Measurements from ENCODE around the gene SIL1.

The SIL1 gene

GRCh38 chr5:138953387-138954256 is 244.5 kb downstream of the SIL1 start:
- DNase-seq: peak; percentile 20

DNA sequence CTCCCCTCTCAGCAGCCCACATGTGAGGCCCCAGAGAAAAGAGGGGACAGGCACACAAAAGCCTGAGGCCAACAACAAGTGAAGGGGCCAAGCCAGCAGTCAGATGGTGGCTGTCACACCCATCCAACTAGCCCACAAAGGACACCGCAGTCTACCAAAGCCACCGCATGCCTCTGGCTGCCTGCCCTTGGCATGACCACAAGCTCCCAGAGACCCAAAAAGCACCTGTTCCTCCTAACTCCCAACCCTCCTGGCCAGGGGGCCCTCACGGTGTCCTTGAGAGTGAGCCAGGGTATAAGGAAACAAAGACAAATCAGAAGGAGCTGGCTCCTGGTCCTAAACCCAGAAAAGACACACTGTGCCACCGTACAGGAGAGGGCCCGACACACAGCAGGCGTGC is 245.2 kb downstream of the SIL1 start:
- DNase-seq: no peak

- DNase-seq: no peak
Measured at GRCh38 chr5:138951986-138952735, 246.0 kb downstream of the SIL1 start.

- DNase-seq: no peak
Measured at GRCh38 chr5:138951091-138951985, 246.8 kb downstream of the SIL1 start.

- DNase-seq: no peak
Measured at GRCh38 chr5:138950421-138951031, 247.6 kb downstream of the SIL1 start.

GRCh38 chr5:138949988-138950387 is 248.2 kb downstream of the SIL1 start:
- DNase-seq: no peak

DNA sequence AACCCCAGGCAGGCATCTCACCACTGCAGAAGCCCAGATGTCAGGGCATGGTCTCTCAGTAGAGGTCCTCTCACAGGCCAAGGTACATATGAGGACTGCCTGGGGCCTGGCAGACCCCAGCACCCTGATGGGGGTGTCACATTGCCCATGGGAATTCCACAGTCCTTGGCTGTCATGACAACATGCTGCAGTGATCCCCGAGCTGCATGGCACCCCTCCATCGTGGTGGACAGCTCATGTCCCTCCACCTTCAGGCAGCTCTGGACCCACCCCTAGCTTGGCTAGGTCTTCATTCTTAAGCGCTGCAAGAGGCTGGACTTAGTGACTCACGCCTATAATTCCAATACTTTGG is 249.0 kb downstream of the SIL1 start:
- DNase-seq: no peak

GRCh38 chr5:138948471-138949222 is 249.5 kb downstream of the SIL1 start:
- DNase-seq: no peak

DNA sequence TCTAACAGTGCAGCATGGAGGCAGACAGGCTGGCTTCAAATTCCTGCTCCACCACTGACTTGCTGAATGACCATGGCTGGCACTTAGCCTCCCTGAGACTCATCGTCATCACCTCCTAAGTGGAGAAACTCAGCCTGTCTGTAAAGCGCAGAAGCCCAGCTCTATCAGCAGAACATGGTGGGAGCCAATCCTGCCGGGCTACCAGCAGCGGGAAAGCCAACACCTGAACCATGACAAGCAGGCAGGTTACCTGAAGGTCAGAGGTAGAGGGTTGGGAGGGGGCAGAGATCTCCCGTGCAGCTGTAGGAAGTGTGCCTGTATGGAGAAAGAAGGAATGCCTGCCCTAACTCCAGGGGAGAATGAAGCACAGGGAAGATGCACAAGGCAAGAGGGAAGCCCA is 250.4 kb downstream of the SIL1 start:
- no peak for DNase-seq

- no peak for DNase-seq
Measured at GRCh38 chr5:138946831-138947560, 251.2 kb downstream of the SIL1 start.

GRCh38 chr5:138946241-138946623 is 251.9 kb downstream of the SIL1 start:
- DNase-seq: no peak

DNA sequence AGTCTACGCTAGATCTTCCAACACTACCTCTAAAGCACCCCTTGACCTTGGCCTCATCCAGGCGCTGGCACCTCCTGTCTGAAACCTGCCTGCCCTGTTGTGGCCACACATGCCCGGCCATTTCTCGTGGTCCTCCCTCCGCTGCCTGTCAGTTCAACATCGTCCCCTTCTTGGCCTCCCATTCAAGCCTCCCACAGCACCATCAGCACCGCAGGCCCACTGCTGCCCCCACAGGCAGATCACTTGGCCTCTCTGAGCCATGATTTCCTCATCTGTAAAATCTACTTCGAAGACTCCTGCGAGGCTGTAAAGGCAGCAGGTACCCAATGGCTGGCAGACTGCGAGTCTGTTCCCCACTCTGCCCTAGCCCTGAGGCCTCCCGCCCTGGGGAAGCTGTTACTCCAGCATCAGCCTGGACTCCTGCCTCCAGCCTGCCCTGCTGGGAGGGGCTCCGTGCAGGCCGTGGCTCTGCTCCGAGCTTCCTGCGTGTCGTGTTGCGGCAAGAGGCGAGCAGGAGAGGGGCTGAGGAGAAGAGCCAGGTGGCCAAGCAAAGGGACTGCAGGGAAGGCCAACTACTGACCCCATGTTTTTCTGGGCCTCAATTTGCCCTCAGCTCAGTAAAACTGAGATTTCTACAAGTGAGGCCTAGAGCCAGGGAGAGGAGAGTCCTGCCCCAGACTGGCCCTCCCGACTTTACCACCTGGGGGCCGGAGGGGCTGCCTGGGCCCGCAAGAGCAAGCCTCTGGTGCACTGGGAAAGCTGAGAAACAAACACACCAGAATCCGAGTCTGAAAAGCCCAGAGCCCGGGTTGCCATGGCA is 252.5 kb downstream of the SIL1 start:
- no peak for DNase-seq

DNA sequence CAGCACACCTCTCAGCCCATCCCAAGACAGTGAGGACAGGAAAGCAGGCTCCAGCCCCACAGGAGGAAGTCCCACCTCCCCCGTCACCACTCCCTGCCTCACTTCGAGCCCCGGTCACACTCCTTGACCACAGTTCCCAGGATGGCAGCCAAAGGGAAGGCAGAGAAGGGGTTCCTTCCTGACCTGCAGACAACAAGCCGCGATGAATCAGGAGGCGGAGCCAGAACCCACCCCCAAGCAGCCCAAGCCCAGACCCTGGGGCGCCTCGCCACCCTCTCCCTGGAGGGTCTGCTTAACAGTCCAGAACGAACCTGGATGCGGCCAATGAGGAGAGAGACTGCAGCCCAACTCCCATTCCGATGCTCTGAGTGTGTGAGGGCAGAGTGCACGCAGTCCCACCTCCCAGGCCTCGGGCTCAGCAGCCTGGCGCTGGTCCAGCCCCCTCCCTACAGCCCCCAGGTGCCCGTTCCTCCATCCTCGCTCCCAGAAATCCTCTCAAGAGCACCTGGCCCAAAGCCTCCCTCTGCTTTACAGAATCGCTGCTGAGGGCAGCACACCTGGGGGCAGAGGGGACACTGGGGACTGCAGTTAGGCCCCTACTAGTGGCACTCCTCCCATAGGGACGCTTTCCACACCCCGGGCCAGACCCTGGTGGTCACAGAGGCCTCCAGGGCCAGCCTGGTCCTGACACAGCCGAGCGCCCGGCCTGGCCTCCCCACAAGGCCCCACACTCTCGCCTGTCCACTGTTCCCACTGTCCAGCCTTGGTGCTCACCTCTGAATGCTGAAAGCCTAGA is 253.4 kb downstream of the SIL1 start:
- no peak for DNase-seq

GRCh38 chr5:138943599-138944173 is 254.5 kb downstream of the SIL1 start:
- DNase-seq: no peak

- no peak for DNase-seq
Measured at GRCh38 chr5:138942861-138943260, 255.3 kb downstream of the SIL1 start.

DNA sequence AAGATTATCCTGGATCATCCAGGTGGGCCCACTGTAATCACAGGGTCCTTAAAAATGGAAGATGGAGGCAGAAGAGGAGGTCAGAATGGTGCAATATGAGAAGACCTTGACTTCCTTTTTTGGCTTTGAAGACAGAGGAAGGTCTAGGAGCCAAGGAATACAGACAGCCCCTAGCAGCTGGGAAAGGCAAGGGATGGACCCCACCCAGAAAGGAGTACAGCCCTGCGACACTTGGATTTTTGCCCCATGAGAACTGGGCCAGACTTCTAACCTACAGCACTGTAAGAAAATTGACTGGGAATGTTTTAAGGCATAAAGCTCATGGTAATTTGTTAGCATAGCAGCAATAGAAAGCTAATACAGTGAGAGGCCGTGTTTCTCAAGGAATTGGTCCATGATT is 256.1 kb downstream of the SIL1 start:
- no peak for DNase-seq

DNA sequence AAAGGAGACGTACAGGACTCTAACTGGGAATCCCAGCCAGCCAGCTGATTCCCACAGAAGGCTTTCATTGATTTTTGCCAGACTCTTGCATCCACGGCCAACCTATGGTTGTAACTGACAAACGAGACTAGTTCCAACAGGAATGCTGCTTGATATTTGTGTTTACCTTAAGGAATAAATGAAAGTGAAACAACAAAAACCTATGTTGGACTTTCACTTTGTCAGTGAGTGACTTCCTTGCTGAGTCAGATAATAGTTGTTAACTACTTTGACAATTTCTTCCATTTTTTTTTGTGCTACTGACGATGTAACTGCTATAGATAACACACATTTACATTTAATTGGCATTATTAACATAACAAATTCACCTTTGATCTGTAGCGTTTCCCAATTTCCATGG is 259.6 kb downstream of the SIL1 start:
- DNase-seq: no peak

- no peak for DNase-seq
Measured at GRCh38 chr5:138937392-138938387, 260.5 kb downstream of the SIL1 start.

All from CD4-positive, alpha-beta T cell treated with Interferon gamma for 1 hour (primary cell).